ENCODE results near the gene TMEM234. TPM values are rescaled to one million over a fixed set of nuclear protein-coding genes. Genes with fewer than 3 reads are reported as not detected.
A peak's percentile ranks its signal among the peaks of the same experiment; 100 is the strongest.

The TMEM234 gene
- total and polyA plus RNA-seq, 10 of the 15 experiments (the other 5 are each of a cell fraction or from before 2014, with no cell fraction given): 2.9 to 10.9 (median 6.4) TPM

- TSS peak; percentile 77 for BruUV-seq (replicated peaks)
- no peak for ATAC-seq
- no peaks in the 10 kb centered on the region for H3K27me3 ChIP-seq (replicated peaks in 1 of 2; ENCODE audit: control insufficient read depth in 2 of 2, insufficient read depth in 2 of 2, low read length in 1 of 2)
- H3K36me3 ChIP-seq (ENCODE audit: control insufficient read depth in 2 of 2, insufficient read depth in 2 of 2, low read length in 1 of 2): peaks cover 4 to 19% of the 10 kb centered on the region in 2 experiments
- WGBS (ENCODE audit: insufficient coverage, insufficient replicate concordance, low lambda C conversion rate, missing lambda C conversion rate): 46% methylated on average over 9 of the region's 9 CpGs
- ChIA-PET CTCF (interaction anchor here (0.6 to 4.2 kb wide), 6 partner anchors 20 to 156 kb away, joined by 3 to 16 read pairs (median 4); partner anchors contain the start of genes CCDC28B and KPNA6), RAD21 (ENCODE audit: unreplicated experiment) (interaction anchor here (0.8 to 3.9 kb wide), 9 partner anchors 17 to 195 kb away, joined by 3 to 22 read pairs (median 9); partner anchors contain the start of genes CCDC28B, KPNA6 and TMEM39B), POLR2A (interaction anchor here (0.5 to 3.5 kb wide), 7 partner anchors 20 to 214 kb away, joined by 3 to 25 read pairs (median 7); partner anchors contain the start of genes BSDC1, CCDC28B, KHDRBS1 and TMEM39B), SMC1A (ENCODE audit: uncharacterized antibody, unreplicated experiment) (interaction anchor here (0.8 to 4.0 kb wide), 4 partner anchors 12 to 73 kb away, joined by 3 to 26 read pairs (median 10); partner anchors contain the start of genes CCDC28B and KPNA6)
- peaks cover 18% of the 10 kb centered on the region for H3K4me1 ChIP-seq (ENCODE audit: control insufficient read depth, insufficient read depth, low read length)
- peaks cover 50% of the 10 kb centered on the region for H3K79me2 ChIP-seq (ENCODE audit: control insufficient read depth, insufficient read depth, low read length)
- H3K4me2 ChIP-seq (ENCODE audit: control insufficient read depth, insufficient read depth): peak overlapping the region; percentile 100
- TF ChIP-seq IRF5 (IDR thresholded peaks at IDR 0.05; ENCODE audit: borderline replicate concordance): no peak
- peak overlapping the region; percentile 89 for H3K4me3 ChIP-seq
- no peaks in the 10 kb centered on the region for H3K9me3 ChIP-seq (replicated peaks; ENCODE audit: control insufficient read depth, insufficient read depth, low read length)
- in situ Hi-C loops (cut with MboI): no loop called here
- peak overlapping the region; percentile 85 for H3K27ac ChIP-seq (ENCODE audit: control insufficient read depth, insufficient read depth)
- intact Hi-C loops (cut with micrococcal nuclease; ENCODE audit: unreplicated experiment): loop anchor here (2.0 kb wide), 1 partner anchor 20 kb away; the partner anchor contains the start of gene CCDC28B
- FAIRE-seq: no peak
- no peak for DNase-seq (ENCODE audit: low read depth, low spot score)
- peak overlapping the region; percentile 90 for H3K9ac ChIP-seq (ENCODE audit: control insufficient read depth, insufficient read depth, low read length)
- H2AFZ ChIP-seq (ENCODE audit: control insufficient read depth, low read depth, low read length): no peak overlapping the region
- no peaks in the 10 kb centered on the region for H4K20me1 ChIP-seq (ENCODE audit: control insufficient read depth, insufficient read depth)
Observed at GRCh38 chr1:32181065-32181464, 41.1 kb downstream of the TMEM234 start.

All from GM12878 (cell line).